ENCODE results near the gene GBF1.
"Not testable (repeated sequence)": the region's sequence is repeated elsewhere in the genome, so short reads cannot be mapped to it uniquely, and the experiment has no call there.

The GBF1 gene, protein sequence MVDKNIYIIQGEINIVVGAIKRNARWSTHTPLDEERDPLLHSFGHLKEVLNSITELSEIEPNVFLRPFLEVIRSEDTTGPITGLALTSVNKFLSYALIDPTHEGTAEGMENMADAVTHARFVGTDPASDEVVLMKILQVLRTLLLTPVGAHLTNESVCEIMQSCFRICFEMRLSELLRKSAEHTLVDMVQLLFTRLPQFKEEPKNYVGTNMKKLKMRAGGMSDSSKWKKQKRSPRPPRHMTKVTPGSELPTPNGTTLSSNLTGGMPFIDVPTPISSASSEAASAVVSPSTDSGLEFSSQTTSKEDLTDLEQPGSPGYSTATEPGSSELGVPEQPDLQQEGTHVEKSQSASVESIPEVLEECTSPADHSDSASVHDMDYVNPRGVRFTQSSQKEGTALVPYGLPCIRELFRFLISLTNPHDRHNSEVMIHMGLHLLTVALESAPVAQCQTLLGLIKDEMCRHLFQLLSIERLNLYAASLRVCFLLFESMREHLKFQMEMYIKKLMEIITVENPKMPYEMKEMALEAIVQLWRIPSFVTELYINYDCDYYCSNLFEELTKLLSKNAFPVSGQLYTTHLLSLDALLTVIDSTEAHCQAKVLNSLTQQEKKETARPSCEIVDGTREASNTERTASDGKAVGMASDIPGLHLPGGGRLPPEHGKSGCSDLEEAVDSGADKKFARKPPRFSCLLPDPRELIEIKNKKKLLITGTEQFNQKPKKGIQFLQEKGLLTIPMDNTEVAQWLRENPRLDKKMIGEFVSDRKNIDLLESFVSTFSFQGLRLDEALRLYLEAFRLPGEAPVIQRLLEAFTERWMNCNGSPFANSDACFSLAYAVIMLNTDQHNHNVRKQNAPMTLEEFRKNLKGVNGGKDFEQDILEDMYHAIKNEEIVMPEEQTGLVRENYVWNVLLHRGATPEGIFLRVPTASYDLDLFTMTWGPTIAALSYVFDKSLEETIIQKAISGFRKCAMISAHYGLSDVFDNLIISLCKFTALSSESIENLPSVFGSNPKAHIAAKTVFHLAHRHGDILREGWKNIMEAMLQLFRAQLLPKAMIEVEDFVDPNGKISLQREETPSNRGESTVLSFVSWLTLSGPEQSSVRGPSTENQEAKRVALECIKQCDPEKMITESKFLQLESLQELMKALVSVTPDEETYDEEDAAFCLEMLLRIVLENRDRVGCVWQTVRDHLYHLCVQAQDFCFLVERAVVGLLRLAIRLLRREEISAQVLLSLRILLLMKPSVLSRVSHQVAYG (N-terminal part only)

DNA sequence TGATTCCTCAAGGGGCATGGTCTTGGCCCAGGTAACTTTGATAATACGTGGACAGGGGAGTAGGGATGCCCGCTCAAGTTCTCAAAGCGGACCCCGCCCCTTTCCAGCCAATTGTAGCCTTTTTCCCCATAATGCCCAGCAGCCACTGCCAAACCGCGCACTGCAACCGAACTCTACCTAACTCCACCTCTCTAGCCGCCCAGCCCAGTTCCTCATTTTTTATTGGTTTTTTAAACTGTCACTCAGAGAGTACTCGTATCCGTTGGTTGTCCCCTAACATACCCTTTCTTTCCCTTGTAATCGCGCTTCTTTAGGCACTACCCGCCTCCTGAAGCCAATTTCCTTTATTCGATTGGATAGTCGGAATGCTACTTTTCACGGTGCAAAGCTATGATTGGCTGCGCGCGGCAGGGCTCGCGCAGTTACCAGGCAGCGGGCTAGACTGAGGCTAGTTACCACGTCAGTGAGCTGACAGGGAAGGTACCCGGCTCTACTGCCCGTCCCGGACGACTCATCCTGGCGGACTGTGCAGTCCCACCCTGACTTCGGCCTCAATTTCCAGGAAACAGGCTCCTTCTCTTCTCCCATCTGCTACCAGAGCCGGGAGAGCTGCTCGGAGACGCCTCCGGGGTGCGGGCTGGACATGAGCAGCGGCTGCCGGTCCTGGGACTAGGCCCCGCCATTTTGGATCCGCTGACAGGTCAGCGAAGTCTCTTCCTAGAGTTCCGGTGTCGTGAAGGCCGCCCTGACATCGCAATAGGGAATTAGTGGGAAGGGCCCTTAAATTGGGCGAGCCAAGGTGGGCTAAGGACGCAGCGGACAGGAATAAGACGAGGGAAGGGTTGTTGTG is at the start of gene GBF1:
Gene GBF1, plus strand, starts transcription at position 451 of the 850 bp plus-strand sequence. CDS start 13,407 bp downstream, outside the sequence.
- peak; percentile 95 for DNase-seq

DNA sequence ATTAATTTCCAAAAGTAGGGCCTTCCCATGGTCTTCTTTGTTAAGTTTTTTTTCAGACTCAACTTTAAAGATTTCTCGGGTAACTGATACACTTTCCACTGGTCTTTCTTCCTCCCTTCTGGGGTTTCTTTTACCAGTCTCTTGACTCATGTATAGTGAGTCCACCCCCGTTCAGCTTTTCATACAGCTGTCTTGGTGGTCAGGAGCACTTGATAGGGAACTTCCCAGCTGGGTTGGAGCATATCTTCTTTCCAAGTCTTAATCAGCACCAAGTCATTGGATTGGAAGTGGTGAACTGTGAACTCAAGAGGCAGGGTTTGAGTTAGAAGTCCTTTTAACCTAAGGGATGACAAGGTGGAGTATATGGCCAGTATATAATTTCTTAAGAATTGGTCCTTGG is 48.4 kb upstream of the GBF1 start:
- DNase-seq = no peak

DNA sequence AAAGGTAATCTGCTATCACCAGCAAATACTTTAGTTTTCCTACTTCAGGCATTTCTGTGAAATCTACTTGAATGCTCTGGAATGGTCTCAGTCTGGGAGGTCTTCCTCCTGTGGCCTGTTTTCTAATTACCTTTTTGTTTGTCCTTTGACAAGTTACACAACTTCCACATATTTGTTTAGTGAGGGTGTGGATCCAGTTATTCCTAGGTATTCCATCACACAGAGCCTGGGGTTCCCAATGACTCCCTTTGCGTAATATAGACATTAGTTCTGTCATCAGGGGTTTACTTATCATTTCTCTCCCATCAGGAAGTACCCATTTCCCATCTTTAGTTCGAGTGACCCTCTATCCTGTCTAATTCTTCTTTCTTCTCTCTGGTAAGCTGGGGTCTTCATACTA is 47.3 kb upstream of the GBF1 start:
- no peak for DNase-seq

DNA sequence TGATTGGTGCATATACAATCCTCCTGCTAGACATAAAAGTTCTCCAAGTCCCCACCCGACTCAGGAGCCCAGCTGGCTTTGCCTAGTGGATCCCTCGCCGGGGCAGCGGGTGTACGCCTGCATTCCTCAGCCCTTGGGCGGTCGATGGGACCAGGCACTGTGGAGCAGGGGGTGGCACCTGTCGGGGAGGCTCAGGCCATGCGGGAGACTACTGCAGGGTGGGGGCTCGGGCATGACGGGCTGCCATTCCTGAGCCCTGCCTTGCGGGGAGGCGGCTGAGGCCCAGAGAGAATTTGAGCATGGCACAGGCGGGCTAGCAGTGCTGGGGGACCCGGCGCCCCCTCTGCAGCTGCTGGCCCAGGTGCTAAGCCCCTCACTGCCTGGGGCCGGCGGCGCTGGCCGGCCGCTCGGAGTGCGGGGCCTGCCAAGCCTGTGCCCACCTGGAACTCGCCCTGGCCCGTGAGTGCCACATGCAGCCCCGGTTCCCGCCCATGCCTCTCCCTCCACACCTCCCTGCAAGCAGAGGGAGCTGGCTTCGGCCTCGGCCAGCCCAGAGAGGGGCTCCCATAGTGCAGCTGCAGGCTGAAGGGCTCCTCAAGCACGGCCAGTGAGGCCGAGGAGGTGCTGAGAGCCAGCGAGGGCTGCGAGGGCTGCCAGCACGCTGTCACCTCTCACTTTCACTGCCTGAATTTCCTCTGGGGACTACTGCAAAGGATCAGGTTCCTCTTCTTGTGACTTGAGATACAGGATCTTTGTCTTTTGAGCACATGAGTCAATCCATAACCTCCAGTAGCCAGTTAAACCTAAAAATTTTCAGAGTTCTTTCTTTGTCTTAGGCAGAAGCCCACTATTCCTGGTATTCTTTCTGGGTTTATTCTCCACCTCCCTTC is 44.3 kb upstream of the GBF1 start:
- no peak for DNase-seq

DNA sequence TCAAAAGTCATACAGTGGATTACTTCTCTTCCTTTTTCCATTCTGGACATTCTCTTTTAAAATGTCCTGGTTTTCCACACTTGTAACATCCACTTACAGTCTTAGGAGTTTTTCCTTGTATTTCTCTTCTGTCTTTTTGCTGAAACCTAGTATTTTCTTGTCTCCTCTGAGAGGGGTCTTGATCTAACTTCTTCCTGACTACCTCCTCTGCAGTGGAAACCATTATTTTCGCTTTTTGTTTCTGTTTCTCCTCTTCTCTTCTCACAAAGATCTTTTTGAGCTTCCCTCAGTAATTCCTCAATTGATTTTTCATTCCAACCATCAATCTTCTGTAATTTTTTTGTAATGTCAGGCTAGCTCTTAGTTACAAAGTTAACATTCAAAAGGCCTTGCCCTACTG is 42.9 kb upstream of the GBF1 start:
- DNase-seq = no peak

DNA sequence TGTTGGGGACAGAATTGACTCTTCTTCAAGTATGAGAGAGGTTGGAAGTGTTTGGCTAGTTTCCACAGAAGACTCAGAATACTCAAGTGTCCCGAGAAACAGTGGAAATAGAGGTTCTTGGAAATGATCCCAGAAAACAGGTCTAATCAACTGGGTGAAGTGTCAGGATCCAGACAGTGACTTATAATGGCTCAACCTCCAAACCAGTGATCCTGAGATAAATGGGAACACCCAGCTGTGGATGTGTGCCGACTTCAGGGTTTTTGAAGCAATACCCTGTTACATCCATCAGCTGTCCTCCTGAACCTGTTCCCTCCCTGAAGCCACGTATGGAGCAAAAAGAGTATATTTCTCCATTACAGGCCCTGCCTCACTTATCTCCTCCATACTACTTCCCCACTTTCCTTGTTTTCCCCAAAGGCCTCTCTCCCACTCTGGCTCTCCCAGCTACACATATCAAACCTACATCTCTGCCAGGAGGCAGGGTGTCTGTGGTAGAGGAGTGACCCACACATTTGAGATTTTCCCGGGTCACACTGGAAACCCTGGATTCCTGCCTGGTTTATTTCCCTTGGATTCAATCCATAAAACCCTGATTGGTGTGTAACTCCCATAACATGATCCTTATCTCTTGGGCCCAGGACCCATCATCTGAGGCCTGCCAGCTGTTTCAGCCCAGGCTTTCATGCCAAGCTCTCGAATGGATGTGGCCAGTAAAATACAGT is 36.9 kb upstream of the GBF1 start:
- no peak for DNase-seq

DNA sequence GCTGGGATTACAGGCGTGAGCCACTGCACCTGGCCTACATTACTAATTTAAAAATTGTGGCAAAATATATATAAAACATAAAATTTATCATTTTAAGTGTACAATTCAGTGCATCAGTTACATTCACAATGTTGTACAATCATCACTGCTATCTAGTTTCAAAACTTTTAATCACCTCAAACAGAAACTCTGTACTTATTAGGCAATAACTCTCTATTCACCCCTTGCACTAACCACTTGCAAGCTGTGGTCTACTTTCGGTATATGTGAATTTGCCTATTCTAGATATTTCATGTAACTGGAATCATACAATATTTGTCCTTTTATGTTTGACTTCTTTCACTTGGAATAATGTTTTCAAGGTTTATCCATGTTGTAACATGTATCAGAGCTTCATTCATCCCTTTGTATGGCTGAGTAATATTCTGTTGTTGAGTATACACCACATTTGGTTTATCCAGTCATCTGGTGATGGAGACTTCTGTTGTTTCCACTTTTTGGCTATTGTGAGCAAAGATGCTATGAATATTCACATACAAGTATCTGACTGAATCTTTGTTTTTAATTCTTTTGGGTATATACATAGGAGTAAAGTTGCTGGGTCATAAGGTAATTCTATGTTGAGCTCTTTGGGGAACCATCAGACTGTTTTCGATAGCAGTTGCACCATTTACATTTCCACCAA is 33.6 kb upstream of the GBF1 start:
- DNase-seq = no peak

DNA sequence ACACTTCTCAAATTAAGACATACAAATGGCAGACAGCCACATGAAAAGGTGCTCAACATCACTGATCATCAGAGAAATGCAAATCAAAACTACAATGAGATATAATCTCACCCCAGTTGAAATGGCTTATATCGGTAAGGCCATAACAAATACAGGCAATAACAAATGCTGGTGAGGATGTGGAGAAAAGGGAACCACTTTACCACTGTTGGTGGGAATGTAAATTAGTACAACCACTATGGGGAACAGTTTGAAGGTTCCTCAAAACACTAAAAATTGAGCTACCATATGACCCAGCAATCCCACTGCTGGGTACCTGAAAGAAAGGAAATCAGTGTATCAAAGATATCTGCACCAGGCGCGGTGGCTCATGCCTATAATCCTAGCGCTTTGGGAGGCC is 31.7 kb upstream of the GBF1 start:
- DNase-seq = not testable (repeated sequence)

DNA sequence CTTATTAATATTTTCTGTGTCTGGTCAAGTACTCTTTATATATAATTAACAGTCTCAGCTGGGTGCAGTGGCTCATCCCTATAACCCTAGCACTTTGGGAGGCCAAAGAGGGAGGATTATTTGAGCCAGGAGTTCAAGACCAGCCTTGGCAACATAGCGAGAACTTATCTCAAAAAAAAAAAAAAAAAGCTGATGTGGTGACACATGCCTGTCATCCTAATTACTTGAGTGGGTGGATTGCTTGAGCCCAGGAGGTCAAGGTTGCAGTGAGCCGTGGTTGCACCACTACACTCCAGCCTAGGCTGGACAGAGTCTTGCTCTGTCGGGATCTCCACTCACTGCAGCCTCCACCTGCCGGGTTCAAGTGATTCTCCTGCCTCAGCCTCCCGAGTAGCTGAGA is 26.0 kb upstream of the GBF1 start:
- no peak for DNase-seq

DNA sequence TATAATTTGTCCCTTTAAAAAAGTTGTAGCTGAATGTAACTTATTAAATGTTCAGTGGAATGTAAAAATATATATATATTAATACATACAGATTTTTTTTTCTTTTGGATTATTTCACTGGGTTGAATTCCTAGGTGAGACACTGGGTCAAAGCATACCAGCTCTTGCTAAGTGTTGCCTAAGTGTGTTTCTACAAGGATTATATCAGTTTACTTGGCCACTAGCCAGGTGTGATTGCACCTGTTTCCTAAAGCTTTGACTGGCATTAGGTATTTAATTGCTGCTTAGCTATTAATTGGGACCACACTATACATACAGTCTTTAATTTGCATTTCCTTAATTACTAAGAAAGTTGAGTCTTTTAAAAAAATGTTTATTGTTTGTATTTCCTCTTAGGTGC is 24.7 kb upstream of the GBF1 start:
- no peak for DNase-seq

DNA sequence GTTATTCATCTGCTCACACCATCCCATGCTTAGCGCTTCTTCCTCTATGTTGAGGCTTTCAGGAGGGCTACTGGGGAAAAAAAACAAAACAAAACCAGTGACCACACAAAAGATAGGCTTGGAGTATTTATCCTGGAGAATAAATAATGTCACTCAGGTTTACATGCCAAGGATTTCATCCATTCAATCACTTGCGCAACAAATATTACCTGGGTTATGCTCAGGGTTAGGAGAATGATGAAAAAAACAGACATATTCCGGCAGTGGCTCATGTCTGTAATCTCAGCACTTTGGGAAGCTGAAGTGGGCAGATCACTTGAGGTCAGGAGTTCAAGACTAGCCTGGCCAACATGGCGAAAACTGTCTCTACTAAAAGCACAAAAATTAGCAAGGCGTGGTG is 22.5 kb upstream of the GBF1 start:
- DNase-seq = no peak

DNA sequence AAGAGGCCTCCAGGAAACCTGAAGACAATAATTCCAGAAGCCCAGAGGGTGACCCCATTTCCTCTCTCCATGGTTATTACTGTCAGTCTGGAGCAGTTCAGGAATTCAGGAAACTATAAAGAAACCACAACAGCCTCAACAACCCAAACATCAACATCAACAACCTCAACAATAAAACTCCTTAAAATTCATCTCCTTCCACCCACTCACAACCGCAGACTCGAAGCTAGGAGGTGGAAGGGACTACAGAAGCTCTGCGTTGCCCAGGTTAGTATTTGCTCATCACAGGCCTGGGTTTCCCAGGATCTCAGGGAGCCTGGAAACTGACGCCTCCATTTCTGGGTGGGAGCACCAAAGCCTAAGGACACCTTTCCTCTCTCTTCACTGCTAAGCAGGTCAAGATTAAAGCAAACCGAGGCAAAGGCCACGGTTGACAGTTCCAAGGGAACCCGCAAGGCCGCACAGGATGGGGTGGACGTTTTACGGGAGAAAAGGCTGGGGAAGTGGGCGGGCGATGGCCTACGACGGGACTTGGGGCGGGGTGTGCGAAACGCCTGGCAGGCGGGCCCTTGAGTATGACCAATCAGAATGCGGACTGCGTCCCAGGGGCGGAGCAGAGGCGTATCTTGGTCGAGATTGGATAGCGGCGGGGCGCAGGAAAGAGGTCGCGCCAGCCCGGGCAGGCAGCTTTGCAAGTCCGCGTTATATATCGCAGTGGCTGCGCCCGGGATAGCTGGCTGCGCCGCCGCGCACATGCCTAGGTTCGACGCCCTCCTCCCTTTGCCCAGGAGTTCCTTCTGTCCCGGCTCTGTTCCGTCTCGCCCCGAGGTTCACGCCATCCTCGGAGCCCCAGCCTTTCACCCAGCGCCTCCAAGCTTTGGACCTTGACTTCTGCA is 19.4 kb upstream of the GBF1 start, which contains the start of gene ELOVL3:
Gene ELOVL3, plus strand, starts transcription at position 654 of the 896 bp plus-strand sequence. CDS start 250 bp downstream, outside the sequence.
- no peak for DNase-seq

DNA sequence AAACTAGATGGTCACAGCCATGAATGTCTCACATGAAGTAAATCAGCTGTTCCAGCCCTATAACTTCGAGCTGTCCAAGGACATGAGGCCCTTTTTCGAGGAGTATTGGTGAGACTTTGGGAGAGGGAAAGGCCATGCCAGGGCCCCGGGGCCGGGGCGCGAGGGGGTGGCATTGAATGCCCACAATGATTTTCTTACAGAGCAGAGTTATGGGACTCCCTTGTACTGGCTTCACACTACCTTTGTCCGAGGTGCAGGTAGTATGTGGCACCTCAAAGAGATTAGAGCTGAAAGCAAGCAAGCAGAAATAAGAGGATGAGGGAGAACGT is 18.8 kb upstream of the GBF1 start:
- no peak for DNase-seq

DNA sequence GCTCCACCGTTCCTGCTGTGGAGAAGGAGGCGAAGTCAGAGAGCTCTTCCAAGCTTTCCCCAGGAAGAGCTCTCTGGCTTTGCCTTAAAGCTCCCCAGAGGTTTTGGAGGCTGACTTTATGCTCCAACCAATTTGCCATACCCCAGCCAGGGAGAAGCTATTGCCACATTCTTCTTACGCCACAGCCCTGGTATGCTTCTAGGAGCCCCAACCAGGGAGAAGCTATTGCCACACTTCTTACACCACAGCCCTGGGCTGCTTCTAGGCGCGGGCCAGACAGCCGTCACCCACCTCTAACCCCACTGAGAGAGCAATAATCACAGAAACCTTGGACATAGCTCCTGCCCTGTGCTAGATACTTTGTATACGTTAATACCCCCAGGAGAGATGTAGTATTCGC is 18.3 kb upstream of the GBF1 start:
- no peak for DNase-seq

DNA sequence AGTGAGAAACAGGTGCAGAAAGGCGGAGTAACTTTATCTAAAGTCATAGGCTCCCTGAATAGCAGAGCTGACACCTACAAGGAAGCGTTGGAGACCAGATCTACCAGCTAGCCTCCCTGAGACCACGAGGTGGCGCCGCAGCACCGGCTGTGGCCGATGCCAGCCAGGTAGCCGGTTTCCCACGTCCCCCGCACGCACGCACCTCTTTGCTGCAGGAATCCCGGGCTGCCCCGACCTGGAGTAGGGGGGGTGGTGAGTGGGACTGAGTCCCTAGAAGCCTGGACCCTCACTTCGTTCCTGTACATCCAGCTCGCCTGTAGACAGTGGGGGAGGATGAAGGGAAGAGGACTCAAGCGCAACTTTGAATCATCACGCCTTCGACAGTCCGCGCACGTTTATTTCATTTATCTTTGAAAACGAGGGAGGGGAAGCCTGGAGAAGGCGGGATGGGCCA is 15.5 kb upstream of the GBF1 start:
- DNase-seq = peak; percentile 40

DNA sequence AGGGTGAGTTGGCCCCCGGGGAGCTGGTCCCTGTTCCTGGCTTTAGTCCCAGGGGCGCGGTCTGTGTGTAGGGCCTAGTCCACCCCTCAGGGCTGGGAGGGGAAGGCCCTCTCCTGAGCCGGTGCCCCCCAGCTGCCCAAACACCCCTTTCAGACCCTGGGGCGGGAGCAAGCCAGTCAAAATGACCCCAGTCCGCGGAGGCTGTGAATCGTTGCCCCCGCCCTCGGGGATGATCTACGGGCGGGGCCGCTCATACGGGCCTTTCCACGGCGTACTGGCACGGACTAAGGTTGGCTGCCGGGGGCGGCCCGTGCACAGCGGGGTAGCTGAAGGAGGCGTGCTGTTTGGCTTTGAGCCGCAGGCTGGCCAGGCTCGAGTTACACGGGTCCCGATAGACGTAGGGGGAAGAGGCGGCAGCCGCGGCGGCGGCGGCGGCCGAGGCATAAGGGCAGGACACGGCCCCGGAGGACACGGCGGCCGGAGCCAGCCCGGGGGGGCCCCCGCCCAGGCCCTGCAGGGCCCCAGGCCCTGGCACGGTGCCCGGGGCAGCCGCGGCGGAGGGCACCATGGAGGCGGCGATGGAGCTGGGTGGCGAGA is 15.0 kb upstream of the GBF1 start:
- peak; percentile 34 for DNase-seq

DNA sequence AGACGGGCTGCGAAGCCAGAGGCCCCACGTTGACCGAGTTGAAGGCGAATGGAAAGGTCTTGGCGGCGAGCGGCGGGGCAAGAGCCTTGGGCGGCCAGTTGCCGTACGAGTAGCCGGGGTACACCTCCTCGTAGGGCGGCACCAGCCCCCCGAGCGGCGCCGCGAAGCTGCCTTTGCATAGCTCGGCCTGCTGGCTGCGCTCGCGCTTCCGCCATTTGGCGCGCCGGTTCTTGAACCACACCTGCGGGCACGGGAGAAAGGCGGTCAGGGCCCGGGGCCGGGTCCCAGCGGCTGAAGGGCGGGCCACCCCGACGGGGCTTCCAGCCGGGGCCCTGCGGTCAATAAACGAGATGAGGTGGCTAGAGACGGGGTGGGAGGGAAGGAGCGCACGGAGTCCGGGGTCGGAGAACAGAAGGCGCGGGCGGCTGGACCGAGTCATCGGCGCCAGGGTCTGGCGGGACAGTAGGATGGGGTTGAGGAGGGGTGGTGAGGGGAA is 14.4 kb upstream of the GBF1 start:
- DNase-seq = peak; percentile 5

Data from DMS79 treated with DMSO at 0.1 percent for 48 hours (cell line).